Measurements from ENCODE around the gene SAMD4A.

Gene SAMD4A

DNA sequence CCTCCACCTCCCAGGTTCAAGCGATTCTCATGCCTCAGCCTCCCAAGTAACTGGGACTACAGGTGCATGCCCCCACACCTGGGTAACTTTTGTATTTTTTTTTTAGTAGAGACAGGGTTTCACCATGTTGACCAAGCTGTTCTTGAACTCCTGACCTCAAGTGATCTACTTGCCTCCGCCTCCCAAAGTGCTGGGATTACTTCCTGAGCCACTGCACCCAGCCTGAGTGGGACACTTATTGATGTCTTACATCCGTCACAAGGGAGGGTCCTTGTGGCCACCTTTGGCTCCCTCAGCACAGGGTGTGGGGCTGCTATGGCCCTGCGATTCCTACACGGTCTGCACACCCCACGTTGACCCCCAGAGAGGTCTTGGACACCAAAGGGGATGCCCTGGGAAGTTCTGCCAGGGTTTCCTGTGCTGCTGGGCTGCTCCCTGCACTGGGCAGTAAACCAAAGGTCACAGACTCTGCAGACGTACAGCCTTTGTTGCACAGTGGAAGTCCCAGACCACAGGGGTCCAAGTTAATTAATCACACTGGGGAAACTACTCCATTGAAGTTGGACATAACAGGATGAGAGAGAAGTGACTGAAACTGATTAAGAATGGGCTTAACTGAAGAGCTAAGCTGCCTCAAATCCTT is 95.7 kb downstream of the SAMD4A start:
- DNase-seq: no peak

- no peak for DNase-seq
These were observed 98.0 kb downstream of the SAMD4A start for GRCh38 chr14:54664961-54665360.

- DNase-seq: no peak
These were observed 99.0 kb downstream of the SAMD4A start for GRCh38 chr14:54665946-54666345.

DNA sequence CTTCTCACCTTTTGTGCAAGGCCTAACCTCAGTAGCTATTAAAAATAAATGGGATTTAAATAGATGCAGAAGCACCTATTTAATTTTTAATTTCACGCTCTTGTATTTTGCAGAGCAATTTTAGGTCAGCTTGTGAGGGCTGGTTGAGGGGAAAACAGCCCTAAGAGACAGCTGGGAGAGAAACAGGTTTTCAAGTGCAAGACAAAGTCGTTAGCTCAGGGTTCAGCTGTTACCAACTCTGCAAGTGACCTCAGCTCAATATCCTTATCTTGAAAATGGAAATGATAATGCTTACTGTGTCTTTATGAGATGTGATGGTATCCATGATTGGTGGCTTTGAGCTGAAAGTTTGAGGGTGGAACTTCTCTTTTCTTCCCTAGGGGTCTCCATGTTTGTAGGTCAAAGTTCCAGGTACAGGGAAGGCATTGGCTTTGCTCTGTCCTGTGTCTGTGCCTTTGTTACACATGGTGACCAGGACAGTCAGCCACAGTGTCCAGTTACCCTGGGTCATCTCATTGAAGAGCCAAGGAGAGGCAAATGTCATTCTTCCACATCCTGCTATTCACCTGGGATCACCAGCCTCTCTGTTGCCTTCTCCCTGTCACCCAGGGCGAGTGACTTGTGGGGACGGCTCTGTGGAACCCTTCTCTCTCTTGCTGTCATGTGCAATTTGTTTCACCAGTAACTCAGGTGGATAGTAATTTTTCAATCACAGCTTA is 100.3 kb downstream of the SAMD4A start:
- DNase-seq: no peak

GRCh38 chr14:54667764-54668163 is 100.8 kb downstream of the SAMD4A start:
- no peak for DNase-seq

DNA sequence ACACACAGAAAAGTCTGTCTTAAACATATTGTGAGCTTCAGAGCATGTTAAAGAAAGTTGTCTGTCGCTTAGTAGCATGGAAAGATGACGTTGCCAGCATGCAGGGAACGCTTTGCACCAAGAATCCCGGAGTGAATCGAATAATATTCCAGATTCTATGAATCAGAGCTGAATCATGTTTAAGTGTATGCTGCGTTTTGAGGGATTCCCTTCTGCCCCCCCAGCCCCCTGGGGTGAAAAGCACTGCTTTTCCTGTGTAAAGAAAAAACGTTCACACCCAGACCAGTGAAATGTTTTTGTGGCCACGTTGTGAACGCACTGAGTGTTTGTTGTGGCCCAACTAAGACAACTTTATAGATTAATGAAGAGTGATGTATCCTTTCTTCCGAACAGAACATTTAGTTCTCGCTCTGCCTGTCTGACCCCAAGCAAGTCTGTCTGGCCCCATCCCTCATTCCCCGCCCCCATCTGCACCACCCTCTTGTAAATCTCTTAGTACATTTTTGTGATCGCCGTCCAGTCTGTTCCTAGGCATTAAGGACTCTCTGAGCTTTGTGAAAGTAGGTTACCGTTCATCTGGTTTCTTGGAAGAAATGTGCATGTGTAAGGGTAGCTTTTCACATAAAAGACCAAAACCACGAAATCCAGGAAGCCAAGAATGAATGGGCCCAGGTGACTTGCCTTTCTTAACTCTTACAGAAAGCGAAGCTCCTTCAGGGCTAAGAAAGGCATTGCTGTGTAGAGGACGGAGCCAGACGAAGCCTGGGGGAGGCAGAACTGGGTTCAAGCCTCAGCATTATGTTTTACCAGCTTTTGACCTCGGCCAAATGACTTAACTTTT is 103.0 kb downstream of the SAMD4A start:
- DNase-seq: peak; percentile 42 to 43

DNA sequence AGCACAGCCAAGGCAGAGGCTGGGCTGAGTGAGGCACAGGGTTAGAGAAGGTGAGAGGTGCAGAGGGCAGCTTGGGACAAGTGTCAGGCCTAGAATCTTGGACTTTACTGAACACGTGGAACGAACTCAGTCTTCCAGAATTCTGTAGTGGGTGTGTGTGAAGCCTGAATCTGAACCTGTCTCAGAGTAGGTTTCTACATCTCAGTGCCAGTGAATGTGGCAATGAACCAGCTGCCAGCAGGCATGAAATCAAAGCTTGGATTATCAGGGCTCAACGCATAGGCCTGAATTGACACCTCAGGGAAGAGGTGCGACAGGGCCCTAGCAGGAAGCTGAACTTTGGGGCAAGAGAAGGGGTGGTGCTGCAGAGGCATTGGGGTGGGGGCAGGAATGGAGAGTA is 104.6 kb downstream of the SAMD4A start:
- DNase-seq: no peak

- DNase-seq: no peak
These were observed 105.3 kb downstream of the SAMD4A start for GRCh38 chr14:54672181-54672580.

DNA sequence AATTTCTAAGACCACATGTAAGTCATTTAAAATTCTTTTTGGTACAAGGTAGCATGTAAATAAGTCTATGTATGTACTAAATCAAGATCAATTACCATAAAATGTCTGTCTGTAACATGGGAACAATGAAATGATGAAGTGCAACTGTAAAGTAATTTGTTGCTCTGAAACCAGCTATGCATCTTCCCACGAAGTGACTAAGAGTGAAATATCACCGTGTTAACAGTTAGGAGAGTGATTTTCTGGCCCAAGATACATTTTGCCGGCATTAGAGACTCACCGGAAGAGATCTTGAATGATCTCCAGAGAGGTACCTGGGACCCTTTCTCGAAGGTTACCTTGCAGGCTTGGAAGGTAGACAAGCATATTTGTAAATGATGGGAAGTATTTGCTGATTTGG is 105.8 kb downstream of the SAMD4A start:
- DNase-seq: no peak

GRCh38 chr14:54673193-54674045 is 106.5 kb downstream of the SAMD4A start:
- DNase-seq: no peak

DNA sequence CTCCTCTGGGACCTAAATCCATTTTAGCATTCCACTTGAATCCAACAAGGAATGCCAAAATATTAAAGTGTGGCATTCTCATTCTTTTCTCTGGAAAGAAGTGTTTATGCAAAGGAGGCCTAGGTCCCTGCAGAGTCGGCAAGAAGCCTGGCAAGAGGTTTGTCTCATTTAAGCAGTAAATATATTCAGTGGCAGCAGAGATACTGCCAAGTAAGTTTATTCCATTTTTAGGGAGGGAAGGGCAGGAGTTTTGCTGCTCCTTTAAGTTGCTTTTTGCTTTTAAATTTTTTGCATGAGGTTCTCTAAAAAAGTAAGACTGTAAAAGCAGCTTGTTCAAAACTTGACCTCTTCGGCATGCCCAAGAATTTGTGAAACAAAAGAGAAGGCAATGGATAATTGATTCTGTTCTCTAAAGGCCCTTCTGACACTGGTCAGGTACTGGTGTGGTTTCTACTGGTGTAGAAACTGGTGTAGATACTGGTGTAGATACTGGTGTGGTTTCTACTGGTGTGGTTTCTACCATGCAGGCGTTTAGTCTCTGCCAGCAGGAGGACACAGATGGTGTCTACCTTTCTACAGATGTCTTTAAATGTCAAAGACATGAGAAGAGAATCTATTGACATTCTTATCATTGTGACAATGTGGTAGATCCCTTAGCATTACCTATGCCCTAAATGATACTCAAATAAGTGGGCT is 107.3 kb downstream of the SAMD4A start:
- no peak for DNase-seq

DNA sequence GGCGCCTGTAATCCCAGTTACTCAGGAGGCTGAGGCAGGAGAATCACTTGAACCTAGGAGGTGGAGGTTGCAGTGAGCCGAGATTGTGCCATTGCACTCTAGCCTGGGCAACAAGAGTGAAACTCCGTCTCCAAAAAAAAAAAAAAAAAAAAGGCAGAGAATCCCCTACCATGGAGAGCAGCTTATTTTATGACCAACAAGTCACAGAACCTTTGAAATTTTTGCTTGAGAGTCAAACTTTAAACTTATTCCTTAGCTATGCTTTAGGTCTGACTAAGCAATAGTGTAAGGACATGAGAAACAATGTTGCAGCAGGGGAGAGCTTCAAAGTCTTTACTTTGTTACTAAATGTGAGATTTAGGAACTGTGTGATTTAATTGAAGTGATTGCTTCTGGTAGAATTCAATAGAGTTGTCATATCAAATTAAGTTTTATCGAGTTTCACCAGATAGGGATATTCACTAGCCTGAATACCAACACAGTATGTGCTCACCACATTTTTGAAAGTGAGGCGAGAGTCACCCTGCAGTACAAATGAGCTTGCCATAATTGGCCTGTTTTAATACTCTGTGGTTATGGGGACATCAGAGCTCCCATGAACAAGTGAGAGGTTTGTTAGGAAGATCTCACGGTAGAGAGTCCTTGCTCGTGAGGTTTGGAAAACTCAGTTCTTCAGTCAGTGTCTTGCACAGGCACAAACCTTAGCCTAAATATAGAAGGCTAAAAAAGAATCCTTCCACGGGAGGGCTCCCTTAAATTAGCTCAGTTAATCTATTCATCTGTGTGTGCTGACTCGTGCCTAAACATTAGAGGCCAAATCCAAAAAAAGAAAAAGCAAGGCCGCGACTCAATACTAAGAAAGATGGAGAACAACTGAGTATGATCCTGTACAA is 108.6 kb downstream of the SAMD4A start:
- DNase-seq: no peak

DNA sequence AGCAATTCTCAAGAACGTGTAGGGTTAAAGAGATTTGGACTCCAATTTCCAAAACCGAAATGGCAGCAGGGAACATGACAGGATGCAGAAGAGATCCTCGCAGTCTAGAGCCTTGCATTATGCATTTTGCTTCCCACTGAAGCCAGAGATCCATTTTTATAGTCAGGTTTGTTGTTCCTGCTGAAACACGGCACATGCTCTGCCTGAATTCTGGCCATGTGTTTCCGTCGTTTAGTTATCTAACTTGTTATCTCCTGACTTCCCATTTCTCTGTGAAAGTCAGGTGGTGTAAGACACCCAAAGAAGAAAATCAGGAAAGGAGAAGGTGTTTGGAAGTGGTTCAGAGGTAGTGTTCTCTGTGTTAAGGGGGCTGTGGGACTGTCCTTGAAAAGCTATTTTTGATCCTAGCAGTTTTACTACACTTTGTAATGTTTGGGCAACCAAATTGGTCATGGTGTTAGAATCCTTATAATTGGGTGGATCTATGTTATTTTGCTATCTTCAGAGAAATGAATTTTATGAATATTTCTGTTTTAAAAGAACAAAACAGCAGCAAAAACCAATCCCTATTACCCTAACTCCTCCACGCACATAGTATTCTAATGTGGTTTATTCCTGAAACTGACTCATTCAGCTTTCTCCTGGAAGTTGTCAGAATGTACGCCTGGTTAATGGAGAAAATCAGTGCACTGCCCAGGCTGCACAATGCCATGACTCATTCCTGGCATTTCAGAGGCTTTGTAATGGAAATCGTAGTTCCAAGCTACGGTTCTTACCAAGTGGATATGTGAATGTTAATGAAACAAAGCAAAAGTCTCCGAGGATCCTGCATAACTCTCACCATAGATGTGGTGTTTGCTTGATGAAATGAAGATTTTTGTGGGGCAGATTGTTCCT is 110.1 kb downstream of the SAMD4A start:
- DNase-seq: no peak

DNA sequence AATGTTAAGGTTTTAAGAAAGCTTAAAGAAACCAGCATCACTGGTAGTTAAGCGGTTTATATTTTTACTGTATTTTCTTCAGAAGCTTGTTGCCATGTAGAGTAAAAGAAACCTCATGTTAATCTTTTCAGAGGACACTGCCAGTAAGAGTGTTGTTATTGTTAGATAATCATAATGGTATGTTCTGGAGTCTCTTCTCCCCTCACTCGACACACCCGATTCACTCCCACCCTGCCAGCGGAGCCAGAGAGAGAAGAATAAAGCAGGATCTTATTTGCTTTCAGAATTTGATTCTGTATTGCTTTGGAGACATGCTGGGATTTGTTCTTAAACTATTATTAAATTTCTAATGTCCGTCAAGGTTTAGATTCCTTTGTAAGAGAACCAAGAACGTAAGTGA is 113.7 kb downstream of the SAMD4A start:
- no peak for DNase-seq

DNA sequence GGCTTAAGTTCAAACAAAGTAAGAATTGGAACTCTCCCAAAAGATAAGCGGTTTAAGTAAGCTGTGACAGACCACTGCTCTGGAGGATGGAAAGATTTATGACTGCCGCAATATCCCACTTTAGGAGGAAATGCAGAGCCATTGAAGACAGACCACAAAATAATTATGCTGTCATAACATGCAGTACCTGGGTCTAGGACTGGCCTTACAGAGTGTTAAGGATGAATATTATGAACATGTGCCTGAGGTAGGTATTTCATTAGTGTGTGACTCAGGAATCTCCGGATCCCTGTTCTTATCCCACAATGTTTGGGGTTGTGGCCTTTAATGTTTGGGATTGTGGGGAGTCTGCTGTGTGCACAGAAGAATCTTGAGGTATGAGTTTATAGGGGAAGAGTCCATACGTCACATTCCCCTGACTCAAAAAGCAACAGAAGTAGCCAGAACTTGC is 114.9 kb downstream of the SAMD4A start:
- no peak for DNase-seq

DNA sequence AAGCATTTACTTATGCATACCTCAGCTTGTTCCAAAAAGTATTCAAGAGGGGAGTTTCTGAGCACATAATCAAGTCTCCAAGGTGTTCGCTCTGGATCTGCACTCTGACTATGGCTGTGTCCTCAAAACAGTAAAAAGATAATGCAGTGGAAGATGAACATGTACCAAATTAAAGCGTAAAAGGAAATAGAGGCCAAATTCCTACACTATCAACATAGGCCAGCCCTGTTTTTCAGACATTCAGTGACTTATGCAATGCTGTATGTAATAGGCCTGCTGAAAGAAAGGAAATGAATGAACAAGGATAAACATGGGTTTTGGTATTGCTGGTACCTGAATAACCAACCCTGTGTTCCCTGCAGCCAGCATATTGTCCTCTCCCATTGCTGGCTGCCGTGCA is 115.7 kb downstream of the SAMD4A start:
- no peak for DNase-seq

DNA sequence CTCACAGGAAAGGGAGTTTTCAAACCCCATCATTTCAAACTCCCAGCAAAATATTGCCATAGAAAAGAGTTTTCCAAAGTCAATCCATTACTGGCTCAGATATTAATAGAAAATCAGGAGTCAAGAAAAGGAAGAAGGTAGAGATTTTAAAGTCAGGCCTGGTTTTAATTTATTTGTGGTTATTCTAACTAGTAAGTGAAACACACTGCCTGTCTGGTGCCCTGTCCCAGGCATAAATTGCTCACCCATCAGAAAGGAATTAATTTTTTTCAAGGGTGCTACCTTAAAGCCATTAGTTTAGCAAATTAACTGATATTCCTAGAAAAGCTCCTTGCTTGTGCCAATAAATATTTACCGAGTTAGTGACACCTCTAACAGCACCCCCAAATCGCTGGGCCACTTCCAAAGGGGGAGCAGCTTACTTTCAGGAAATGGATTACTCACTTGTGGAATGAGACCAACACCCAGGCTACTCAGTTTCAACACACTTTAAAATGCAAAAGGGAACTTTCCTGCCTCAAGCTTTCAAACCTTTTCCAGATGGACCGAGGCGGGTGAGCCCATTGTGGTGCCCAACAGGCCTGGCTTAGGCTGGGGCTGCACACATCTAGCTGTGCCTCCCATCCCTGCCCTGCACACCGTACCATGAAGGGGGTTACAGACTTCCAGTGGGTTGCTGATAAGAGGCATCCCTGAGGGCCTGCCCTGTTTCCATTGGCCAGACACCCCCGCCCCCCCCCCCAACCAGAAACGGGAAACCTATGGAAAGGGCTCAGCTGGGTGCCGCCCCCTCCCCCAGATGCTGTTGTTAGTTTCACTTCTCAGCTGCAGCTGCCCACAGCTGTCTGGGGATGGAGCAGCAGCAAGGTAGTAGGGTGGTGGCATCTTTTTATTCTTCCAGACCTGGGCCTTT is 117.2 kb downstream of the SAMD4A start:
- no peak for DNase-seq

- no peak for DNase-seq
These were observed 118.4 kb downstream of the SAMD4A start for GRCh38 chr14:54685286-54685845.

Data from activated T-cell treated with anti-CD3 and anti-CD28 coated beads, Interleukin-2, amount 50 U/mL, for 48 hours (primary cell).